HG03457 (cell line): Measurements from ENCODE around the gene FAM124A.

ENCODE experiments used
- ATAC-seq: cut with Tn5 transposase; IDR thresholded peaks from one replicate; pipeline ENCODE4 v1.9.1; 2021; ENCODE audit warnings: moderate number of reproducible peaks; ENCODE audit not compliant: unreplicated experiment

FAM124A gene

GRCh38 chr13:51333421-51333820 is 111.2 kb downstream of the FAM124A start:
- ATAC-seq: no peak

GRCh38 chr13:51333826-51334225 is 111.6 kb downstream of the FAM124A start:
- no peak for ATAC-seq
